Islet of Langerhans (tissue), 1 donor: ENCODE data around the gene CISD1.
A peak's percentile ranks its signal among the peaks of the same experiment; 100 is the strongest.

Experiments
- FAIRE-seq: peaks from one replicate; lab custom pipeline; 2011; peaks lifted over from hg19 to GRCh38; lab: Jason Lieb, UNC

The CISD1 gene

DNA sequence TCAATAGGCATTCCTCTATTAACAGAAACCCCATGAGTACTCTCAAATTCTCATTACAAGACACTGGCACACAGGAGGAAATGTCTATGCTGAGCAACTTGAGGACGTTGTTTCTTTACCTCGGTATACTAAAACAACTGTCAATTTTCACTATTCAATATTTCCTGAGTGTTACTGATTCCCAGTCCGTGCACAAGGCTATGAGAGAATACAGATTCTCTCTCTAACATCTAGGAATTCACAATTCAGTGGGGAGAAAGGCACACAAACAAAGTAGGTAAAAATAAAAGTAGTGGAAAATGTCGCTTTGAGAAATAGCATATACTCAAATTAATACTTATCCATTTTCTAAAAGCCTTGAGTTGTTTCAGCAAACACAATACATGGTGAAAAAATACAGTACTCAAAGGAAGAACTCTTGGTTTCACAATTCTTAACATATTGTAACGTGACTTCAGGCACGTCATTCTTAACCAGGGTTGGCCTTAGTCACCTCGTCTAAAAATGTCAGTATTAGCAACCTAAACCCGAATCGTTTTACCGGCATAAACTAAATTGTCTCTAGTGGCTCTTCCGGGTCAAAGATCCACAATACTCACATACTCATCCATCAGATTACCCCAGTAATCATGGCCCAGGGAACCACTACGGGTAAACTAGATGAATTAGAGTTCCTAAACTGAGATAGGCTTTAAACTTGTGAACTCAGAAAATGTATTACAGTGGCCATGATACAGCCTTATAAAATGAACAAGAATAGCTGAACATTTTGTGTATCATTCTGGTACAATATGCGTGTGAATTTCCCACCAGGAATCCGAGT lies 2.7 kb upstream of the CISD1 start:
- peak; percentile 69 for FAIRE-seq

DNA sequence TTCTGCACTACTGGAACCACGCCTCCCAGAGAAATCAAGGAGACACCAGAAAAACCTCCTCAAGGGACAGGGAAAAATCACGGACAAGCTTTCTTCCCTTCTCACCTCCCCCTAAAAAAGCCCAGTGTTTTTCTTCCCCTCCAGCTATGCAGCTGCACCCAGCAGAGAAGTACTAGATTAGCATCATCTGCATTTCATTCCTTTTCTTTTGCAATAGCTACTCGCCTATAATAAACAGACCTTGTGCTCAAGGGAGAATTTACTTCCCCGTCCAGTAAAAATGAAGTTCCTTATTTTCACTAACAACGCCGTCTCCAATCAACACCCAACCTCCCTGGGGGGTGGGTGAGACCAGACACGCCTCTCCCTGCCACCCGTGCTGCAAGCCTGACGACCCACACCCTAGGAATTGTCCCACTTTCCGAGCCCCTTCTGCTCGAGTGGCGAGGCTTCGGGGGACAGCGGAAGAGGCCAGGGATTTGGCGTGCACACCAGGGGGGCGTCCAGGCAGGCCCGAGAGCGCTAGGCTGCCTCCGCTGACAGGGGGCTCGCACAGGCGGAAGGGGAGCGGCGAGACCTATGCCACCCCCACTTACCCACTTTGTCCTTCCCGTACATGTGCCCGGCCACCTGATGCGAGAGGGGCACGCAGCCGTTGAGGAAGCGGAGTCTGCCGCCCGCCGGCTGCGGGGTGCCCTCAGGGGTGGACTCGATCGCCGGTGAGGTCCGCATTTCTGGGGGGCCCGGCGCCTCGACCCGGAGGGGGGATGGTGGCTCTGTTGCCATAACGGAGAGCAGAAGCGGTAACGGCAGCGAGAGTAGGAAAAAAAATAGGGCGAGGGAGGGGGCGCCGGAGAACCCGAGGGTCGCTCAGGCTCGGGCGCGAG lies 1.9 kb upstream of the CISD1 start:
- no peak for FAIRE-seq

DNA sequence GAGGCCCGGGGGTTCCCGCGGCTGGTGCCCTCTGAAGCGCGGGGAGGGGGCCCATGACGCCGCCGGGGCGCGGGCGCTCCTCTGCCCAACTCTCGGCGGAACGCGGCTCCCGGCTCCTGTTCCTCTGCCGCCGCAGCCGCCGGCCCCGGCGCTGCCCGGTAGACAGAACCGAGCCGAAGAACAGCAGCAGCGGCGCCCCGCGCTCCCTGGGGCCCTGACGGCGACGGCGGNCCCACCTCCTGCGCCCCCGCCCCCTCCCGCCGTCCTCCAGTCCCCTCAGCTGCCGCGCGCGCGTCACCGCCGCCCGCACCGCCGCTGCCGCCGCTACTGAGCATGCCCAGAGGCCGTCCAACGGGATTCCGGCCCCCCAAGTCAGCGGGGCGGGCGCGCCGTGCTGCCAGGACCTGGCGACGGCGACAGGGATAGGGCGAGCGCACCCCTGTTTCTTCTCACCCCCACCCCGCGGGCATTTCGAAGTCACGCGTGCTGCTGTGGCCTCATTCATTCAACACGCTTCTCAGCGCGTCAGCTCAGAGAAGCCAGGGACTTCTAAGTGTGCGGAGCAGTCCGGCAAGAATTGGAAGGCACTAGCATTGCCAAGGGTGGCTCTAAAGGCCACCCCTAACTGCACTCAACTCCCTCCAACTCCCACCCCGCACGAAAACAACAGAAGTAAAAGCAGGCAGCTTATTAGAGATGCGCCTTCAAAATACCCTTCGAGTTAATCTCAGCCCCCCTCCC lies 1.1 kb upstream of the CISD1 start, which contains the start of gene IPMK:
TSS of gene IPMK (minus strand) at position 182 of the 741 bp plus-strand sequence. CDS start 283 bp downstream, outside the sequence.
- FAIRE-seq = no peak

DNA sequence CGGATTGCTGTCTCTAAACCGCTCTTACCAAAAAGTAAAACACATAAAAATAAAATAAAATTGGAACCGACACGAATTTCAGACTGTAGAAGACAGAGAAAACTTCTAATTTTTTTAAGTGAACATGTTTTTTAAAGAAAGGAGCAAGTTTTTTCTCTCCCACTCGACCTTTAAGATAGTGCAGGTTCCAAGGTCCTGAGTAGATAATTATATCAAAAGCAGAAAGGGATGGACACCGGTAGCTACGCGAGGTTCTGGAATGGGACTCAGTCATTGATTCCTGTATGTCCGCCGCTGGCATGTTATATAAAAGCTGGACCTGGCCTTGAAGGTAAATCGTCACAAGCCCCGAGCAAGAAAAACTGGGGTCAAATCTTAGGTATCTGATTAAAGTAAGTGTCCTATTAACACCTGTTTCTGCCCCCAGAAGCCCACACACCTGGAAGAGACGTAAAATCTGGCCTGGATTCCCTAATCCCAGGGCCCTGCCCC lies 462 bp upstream of the CISD1 start:
- no peak for FAIRE-seq

DNA sequence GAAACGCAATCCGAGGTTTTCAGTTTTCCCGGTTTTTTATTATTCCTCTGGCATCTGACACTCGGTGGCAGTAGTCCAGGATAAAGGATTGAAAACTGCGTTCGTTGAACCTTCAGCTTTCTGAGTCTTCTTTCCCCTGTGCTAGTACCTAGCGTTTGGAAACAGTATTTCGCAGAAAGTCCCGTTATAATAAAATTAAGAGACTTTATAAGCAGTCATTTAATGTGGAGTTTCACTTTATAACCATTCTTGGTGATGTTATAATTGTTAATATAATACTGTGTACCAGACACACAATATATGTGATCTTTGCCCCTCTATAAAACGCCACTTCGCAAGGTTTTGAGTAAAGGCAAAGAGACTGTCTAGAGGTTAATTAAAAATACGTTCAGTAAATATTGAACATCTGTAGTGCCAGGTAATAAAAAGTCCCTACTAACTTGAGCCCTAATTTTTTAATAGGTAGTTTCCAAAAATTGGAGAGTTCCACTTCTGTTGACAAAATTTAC lies 874 bp downstream of the CISD1 start:
- no peak for FAIRE-seq

DNA sequence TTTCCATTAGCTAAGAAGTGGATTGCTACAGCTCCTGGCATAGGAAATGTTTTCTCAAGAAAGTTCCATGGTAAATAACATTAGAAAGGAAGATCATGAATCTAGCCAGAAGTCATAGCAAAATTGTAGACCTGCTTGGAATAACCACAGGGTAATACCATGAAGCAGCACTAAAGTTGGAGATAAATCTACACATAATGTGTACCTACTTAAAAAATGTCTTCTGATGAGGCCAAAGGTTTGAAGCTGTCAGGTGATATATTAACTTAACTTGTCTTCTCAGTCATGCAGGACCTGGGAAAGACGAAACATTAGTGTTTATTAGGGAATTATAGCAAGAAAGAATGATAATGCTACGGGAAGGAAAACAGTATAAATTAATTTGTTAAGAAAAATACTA lies 6.3 kb downstream of the CISD1 start:
- FAIRE-seq = peak; percentile 62

DNA sequence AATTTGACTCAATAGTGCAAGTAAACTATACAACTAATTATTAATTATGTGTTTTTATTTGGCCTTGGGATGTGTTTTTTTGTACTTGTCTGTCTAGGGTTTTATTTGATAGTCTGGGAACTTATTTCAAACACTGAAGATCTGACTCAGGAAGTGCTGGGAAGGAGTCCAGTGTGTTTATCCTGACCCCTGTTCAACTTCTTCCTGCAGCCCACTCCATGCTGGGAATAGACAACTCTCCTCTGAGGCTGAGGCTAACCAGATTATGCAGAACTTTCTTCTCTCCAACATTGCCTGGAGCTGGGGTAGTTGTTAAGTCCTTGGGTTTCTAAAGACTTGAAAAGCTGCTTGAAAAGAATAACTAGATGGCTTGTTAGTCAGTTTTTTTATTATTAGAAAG lies 6.9 kb downstream of the CISD1 start:
- no peak for FAIRE-seq

DNA sequence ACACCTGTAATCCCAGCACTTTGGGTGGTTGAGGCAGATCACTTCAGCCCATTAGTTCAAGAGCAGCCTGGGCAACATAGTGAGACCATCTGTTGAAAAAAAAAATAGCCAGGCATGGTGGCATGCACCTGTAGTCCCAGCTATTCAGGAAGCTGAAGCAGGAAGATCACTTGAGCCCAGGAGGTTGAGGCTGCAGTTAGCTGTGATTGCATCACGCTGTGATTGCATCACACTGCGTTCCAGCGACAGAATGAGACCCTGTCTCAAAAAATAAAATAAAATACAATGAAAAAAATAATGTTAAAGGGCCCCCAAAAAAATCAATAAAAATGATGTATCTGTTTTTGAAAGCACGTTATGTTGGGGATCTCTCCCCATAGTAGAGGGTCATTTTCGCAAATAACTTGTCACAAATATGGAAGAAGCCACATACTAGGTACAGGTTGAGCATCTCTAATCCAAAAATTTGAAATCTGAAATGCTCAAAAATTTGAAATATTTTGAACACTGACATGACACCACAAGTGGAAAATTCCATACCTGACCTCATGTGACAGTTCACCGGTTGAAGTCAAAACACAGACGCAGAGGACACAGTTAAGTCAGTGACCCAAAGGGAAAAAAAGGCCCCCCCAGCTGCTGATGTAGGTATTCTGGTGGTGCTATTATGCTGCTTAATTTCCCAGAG lies 9.5 kb downstream of the CISD1 start:
- no peak for FAIRE-seq

DNA sequence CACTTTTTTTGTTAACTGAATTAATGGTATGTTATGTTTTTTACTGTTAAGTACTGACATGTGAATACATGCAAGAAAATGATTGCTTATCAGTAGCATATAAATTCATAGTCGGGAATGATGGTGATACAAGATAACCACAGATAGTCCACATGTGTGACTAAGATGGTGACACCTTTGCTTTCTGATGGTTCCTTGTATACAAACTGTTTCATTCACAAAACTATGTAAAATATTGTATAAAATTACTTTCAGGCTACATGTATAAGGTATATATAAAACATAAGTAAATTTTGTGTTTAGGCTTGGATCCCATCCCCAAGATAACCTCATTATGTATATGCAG lies 10.0 kb downstream of the CISD1 start:
- FAIRE-seq = no peak

DNA sequence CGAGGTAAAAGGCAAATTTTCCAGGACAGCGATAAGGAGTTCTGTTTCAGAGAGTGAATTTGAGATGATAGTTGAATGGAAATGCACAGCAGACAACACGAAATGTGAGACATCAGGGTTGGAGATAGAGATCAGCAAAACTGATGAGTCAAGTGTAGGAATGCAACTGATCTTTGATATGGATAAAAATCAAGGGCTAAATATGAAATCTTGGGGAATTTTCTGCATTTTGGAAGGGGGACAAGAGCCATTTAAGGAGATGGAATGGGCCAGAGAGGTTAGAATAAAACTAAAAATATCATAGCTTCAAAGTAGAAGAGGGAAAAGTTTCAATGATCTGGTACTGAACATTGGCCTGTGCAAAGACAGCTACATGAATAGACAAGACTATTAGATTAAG lies 11.5 kb downstream of the CISD1 start:
- FAIRE-seq = no peak

DNA sequence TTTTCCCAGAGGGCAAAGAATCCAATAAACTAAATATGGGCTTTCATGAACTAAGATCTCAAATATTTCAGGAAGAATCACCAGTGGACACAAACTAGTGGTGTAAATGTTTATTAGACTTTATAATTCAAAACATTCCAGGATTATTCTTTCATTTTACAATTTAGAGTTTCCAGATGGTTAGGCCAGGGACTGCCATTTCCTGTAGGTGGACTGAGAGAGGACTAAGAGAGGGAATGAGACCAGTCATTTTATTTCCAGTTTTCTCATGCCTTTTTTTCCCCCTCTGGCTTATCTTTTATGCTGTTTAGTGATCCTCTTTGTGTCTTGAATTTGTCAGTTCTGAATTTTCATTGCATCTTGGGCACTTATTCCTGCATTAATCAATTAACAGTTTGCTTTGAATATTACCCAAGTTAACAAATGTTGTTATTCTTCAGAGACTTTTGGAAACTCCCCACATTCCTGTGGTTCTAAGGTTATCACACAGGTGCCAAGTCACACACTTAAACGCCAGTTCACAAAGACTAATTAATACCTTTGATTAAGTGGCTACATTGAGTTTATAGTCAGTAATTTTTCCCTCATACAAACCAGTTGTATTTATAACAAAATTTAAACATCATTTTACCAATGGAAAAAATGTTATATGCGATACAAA lies 12.3 kb downstream of the CISD1 start:
- FAIRE-seq = no peak

DNA sequence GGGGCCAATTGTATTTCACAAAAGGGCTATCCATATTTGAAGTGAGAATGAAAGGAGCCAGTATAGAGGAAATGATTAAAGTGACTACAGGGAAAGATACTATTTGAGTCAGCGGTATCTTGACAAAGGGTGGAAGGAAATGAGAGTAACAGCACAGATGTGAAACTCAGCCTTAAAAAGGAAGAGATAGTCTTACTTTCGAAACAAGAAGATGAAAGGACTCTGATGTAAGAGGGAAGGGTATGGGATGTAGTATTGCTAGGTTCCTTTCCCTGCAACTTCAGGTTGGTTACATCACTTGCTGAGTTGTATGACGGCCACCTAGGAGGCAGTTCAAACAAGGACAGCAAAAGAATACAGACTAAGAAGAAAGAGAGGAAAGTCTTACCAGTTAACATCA lies 13.7 kb downstream of the CISD1 start:
- no peak for FAIRE-seq

DNA sequence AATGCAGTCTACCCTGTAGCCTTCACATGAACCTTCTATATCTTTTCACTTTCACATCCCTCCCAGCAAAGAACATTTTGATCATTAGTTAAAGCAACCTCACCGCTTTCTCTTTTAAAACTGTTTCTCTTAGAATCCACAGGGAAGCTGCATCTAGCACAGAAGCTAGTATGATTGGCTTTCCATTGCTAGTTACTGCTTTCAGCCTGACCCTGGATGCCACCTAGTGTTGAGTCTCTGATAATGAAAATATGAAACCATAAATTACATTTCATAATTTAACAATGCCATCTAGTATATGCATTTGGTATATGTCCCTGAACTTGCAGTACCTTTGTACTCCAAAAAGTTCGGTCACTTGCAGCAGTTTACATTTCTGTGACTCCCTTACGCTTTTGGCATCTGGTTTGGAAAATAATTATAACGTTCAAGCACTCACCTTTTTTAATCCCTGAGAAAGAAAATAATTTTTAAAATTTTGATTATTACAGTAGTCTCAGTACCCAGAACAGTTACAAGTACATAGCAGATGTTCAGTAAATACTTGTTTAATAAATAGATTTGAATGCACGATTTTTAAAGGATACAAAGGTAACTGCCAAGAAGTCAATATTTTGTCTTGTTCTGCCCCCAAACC lies 22.7 kb downstream of the CISD1 start:
- FAIRE-seq = peak; percentile 99

DNA sequence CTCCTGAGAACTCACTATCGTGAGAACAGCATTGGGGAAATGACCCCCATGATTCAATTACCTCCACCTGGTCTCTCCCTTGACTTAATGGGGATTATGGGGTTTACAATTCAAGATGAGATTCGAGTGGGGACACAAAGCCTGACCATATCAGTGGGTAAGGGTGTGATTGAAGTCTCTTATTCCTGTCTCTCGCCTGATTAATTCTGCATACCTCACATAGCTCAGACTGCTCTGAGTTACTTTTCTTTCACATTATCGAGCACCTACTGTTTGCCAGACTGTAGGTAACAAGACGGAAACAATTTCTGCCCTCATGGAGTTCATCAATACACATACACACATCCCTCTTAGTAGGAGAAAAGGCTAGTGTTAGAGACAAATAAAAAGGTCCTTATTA lies 25.0 kb downstream of the CISD1 start:
- FAIRE-seq = no peak

DNA sequence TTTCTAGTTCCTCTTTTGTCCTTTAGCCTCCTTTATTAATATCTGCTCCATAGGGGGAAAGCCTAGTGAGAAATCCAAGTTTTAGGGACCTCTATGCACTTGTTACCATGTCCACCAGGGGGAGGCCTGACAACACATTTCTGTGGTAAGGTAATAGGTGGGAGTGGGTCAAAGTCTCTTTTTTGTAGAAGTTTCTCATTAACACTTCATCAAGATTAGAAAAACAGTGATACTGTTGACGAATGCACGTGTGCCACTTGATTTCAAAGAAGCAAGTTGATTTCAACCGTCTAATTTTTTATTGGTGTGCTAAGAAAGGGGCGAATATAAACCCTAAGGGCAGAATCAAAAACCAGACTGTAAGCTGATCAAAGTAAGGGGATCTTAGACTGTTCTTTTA lies 30.6 kb downstream of the CISD1 start:
- FAIRE-seq = no peak

DNA sequence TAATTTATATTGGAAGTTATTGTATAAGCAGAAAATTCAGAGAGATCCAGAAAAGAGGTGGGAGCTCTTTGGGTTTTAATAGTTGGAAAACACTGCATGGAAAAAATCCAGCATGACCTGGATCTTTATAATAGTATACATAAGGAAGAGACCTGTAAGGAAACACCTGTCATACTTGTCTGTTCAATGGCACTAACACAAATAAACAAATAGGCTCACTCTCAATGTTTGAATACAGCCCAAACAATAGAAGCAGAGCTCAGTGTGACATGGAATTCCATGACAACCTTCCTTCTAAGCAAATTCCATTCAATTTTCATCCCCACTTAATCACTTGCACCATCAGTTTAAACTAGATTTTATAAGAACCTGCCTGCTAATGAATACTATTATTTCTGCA lies 31.7 kb downstream of the CISD1 start:
- no peak for FAIRE-seq

DNA sequence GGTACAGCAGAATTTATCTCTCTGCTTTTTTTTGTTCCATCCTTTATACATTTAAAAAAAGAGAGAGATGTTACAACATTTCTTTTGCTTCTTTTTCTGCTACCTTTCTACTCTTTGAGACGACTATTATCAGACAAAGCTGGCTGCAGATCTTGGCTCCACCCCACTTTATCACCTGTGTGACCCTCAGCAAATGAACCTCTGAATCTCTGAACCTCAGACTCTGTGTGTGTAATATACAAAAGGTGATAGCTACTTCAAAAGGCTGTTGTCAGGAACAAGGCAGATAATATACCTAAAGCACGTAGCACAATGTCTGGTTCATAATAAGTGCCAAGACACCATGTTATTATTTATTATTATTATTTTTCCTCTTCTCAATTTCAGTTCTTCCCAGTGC lies 33.3 kb downstream of the CISD1 start:
- FAIRE-seq = no peak

DNA sequence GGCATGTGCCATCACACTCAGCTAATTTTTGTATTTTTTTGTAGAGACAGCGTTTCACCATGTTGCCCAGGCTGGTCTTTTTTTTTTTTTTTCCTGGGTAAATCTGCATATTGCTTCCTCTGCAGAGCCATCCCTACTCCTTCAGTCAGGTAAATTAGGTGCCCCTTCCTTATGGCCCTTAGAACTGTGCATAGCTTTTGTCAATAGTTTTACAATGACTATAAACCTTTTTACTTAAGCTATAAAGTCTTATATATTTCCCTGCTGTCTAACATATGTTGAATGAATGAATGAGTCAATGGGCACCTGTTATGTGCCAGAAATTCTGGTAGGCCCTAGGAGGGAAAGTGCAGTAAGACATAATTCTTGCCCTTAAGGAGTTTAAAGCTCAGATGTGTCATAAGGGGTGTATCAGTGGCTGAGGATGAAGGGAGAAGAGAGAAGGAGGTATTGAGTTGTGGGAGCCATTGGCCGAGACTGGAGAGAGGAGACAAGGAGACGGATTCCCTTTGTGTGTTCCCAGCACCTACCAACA lies 35.2 kb downstream of the CISD1 start:
- FAIRE-seq = no peak

DNA sequence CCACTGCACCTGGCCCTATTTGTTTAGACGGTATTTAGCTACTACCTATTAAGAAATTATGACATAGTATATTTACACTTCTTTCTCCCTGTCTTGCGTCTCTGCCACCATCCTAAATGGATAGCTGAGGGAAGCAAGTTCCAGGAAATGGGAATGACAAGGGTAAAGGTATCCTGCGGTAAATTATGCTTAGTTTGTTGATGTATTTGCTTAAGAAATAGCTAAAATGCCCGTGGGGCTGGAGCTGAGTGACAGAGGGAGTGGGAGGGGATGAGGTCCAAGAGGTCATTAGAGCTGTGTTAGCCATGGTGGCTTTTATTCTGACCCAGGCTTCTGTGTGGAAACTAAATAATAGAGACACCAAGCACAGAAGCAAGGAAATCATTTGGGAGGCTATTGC lies 36.9 kb downstream of the CISD1 start:
- FAIRE-seq = no peak

DNA sequence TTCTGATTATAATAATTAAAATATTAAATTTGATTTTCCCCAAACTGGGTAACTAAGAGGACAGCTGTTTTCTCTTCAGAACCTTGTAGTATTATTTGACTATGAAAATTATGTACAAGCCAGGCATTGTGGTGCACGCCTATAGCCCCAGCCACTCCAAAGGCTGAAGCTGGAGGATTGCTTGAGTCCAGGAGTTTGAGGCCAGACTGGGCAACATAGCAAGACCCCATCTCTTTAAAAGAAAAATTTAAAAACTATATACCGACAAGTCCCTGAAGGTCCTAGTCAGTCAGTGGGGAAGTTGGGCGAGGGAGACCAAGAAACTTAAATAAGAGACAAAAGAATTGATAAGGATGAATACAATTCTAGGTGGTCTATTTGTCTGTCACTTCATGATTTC lies 38.7 kb downstream of the CISD1 start:
- no peak for FAIRE-seq

DNA sequence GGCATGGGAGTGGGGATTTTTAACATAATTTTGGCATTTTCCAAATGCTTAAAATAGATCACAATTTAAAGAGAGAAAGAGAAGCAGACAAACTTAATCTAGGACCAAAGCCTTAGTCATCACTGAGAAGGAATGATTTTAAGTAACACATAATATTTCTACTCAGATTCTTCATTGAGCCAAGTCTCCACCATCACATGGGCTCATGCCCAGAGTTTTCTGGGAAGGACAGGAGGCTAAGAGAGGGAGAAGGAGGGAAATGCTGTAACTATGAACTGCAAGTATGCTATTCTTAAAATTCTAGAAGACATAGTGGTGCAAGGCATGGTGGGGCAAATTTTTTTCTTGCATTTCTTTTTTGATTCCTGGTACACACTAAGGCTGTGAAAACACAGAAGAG lies 42.1 kb downstream of the CISD1 start:
- no peak for FAIRE-seq
